ENCODE results near the gene CXCL12. TPM values are rescaled to one million over a fixed set of nuclear protein-coding genes. Genes with fewer than 3 reads are reported as not detected.

CXCL12 gene
- total RNA-seq, 4 donors from 2014 or later: 44.7 to 81.2 (median 56.9) TPM

GRCh38 chr10:44385696-44386441 lies 972 bp upstream of the CXCL12 start:
- H3K27ac ChIP-seq: peak overlapping the region in 3 of 4 donors; percentile 71 to 81 (median 75)

GRCh38 chr10:44384601-44385025 lies 284 bp downstream of the CXCL12 start:
- no peaks in the 10 kb centered on the region for H3K9me3 ChIP-seq
- peak overlapping the region in 3 of 4 donors; percentile 71 to 81 (median 75) for H3K27ac ChIP-seq
- peaks cover 60% of the 10 kb centered on the region for H3K27me3 ChIP-seq
- H3K36me3 ChIP-seq: no peaks in the 10 kb centered on the region
- peaks cover 0 to 52% (median 7%) of the 10 kb centered on the region in 3 donors for H3K4me1 ChIP-seq
- TF ChIP-seq POLR2AphosphoS5 (IDR thresholded peaks at IDR 0.05) (no peak), EP300 (IDR thresholded peaks at IDR 0.05) (no peak), POLR2A (IDR thresholded peaks at IDR 0.05) (no peak), CTCF (IDR thresholded peaks at IDR 0.05) (no peak)
- no peak for ATAC-seq
- no CpG with 5 or more reads among the region's 48 CpGs for WGBS, 2 donors (ENCODE audit: low coverage in 1 of 2)
- peak overlapping the region; percentile 37 to 65 for H3K4me3 ChIP-seq

More at GRCh38 chr10:44385696-44386441, 972 bp upstream of the CXCL12 start:
- Histone ChIP-seq H3K36me3 (no peaks in the 10 kb centered on the region), H3K27me3 (peaks cover 60% of the 10 kb centered on the region), H3K4me1 (peaks cover 0 to 45% (median 7%) of the 10 kb centered on the region in 3 donors), H3K9me3 (no peaks in the 10 kb centered on the region), H3K4me3 (peak overlapping the region in 1 of 2 donors; percentile 65)
- 54% methylated on average over 8 of the region's 50 CpGs; no CpG with 5 or more reads in 1 of the 2 donors for WGBS, 2 donors (ENCODE audit: low coverage in 1 of 2)
- TF ChIP-seq POLR2A (IDR thresholded peaks at IDR 0.05): no peak
- no peak for ATAC-seq

- ATAC-seq: no peak
- peaks cover 0 to 1% of the 10 kb centered on the region in 2 donors for H3K36me3 ChIP-seq
- peak overlapping the region; percentile 37 to 65 for H3K4me3 ChIP-seq
- peak overlapping the region in 3 of 4 donors; percentile 71 to 81 (median 75) for H3K27ac ChIP-seq
- TF ChIP-seq POLR2A (IDR thresholded peaks at IDR 0.05): no peak
- no peak for TF ChIP-seq EP300 (IDR thresholded peaks at IDR 0.05)
- TF ChIP-seq CTCF (IDR thresholded peaks at IDR 0.05): peak in 1 of 4 experiments; percentile 14
- H3K4me1 ChIP-seq: peaks cover 0 to 58% (median 7%) of the 10 kb centered on the region in 3 donors
- H3K27me3 ChIP-seq: peaks cover 60% of the 10 kb centered on the region
- WGBS, 2 donors (ENCODE audit: low coverage in 1 of 2): 33% methylated on average over 3 of the region's 63 CpGs; no CpG with 5 or more reads in 1 of the 2 donors
- H3K9me3 ChIP-seq: no peaks in the 10 kb centered on the region
Observed at GRCh38 chr10:44383749-44384600, 922 bp downstream of the CXCL12 start.

- TF ChIP-seq CTCF (IDR thresholded peaks at IDR 0.05): no peak
- no peak for TF ChIP-seq EP300 (IDR thresholded peaks at IDR 0.05)
- TF ChIP-seq POLR2AphosphoS5 (IDR thresholded peaks at IDR 0.05): no peak
- H3K36me3 ChIP-seq: peaks cover 0 to 10% of the 10 kb centered on the region in 2 donors
- no peaks in the 10 kb centered on the region for H3K9me3 ChIP-seq
- H3K27me3 ChIP-seq: peaks cover 60% of the 10 kb centered on the region
- H3K4me3 ChIP-seq: peak overlapping the region; percentile 37 to 65
- whole genome bisulfite sequencing, 2 donors (ENCODE audit: low coverage in 1 of 2): 56 to 61% methylated on average over 3 to 7 of the region's 15 CpGs
- no peak for ATAC-seq
- peak overlapping the region in 3 of 4 donors; percentile 71 to 81 (median 75) for H3K27ac ChIP-seq
- H3K4me1 ChIP-seq: peaks cover 0 to 60% (median 7%) of the 10 kb centered on the region in 3 donors
Observed at GRCh38 chr10:44382981-44383748, 1.7 kb downstream of the CXCL12 start.
